ENCODE data around the gene TBC1D22B. TPM values are rescaled to one million over a fixed set of nuclear protein-coding genes. Genes with fewer than 3 reads are reported as not detected.

The TBC1D22B gene
- total and polyA plus RNA-seq, 2 of the 13 experiments (the other 11 are each of a cell fraction or from before 2014, with no cell fraction given), result 9.7 to 12.9 TPM

DNA sequence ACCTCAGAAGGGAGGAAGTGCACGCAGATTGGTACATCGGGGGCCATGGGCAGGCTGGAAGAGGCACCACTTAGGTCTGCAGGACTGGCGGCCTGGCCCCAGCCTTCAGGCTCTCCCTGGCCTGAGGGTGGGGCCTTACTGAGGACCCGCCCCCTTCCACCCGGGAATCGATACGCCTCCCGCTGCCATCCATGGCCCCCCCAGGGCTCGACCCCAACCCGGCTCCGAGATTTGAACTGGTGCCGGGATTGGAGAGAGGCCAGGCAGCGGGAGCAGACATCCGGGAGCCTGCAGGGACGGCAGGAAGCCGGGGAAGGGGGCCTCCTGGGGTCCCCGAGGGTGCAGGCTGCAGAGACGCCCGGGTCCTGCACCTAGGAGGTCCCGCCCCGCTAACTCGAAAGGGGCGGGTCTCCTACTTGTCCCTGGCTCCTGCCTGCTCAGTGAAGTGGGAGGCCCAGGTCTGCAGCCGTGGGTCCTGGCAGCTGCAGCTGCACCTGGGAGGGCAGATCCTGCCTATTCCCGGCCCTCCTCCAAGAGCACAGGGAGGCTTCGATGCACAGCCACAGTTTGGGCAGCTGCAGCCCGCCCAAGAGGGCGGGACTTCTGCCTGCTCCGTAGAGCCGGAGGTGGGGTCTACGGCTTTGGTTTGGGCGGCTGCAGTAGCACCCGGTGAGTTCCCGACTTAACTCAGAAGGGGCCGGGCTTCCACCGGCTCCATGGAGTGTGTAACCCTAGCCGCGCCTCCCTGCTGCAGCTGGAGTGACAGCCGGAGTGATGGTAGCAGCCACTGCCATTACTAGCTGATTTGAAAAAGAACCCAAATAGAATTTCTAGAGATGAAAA, 35.2 kb upstream of the TBC1D22B start (continued):
- TF ChIP-seq, protein P1, sequence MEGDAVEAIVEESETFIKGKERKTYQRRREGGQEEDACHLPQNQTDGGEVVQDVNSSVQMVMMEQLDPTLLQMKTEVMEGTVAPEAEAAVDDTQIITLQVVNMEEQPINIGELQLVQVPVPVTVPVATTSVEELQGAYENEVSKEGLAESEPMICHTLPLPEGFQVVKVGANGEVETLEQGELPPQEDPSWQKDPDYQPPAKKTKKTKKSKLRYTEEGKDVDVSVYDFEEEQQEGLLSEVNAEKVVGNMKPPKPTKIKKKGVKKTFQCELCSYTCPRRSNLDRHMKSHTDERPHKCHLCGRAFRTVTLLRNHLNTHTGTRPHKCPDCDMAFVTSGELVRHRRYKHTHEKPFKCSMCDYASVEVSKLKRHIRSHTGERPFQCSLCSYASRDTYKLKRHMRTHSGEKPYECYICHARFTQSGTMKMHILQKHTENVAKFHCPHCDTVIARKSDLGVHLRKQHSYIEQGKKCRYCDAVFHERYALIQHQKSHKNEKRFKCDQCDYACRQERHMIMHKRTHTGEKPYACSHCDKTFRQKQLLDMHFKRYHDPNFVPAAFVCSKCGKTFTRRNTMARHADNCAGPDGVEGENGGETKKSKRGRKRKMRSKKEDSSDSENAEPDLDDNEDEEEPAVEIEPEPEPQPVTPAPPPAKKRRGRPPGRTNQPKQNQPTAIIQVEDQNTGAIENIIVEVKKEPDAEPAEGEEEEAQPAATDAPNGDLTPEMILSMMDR (CRISPR knock-in tag; IDR thresholded peaks at IDR 0.05), result peak; percentile 22
- TF ChIP-seq PAF1 (CRISPR knock-in tag; IDR thresholded peaks at IDR 0.05) (no peak), HDAC1 (CRISPR knock-in tag; IDR thresholded peaks at IDR 0.05) (peak; percentile 82), YEATS4 (CRISPR knock-in tag; IDR thresholded peaks at IDR 0.05; ENCODE audit: borderline replicate concordance) (peak; percentile 74), ZNF331 (CRISPR knock-in tag; IDR thresholded peaks at IDR 0.05) (peak; percentile 18; the same call in 1 of the 2 replicates), ZFX (CRISPR knock-in tag; IDR thresholded peaks at IDR 0.05; ENCODE audit: low read depth) (peak; percentile 72), TEAD3 (CRISPR knock-in tag; optimal IDR thresholded peaks at IDR 0.05; ENCODE audit: borderline replicate concordance) (peak; percentile 9), ZNF33A (CRISPR knock-in tag; IDR thresholded peaks at IDR 0.05; ENCODE audit: borderline replicate concordance) (peak; percentile 60; the same call in 1 of the 2 replicates), GTF2F1 (IDR thresholded peaks at IDR 0.05; ENCODE audit: low read length) (no peak), KLF13 (CRISPR knock-in tag; IDR thresholded peaks at IDR 0.05) (0 out of 2 replicates have a peak, but pooled peaks have one; percentile 57), ZNF891 (CRISPR knock-in tag; IDR thresholded peaks at IDR 0.05) (no peak), CCAR2 (optimal IDR thresholded peaks at IDR 0.05; ENCODE audit: low read depth, low read length) (no peak), XRCC5 (optimal IDR thresholded peaks at IDR 0.05; ENCODE audit: low read length) (peak; percentile 72), ZNF720 (CRISPR knock-in tag; IDR thresholded peaks at IDR 0.05) (no peak), RXRB (CRISPR knock-in tag; IDR thresholded peaks at IDR 0.05; ENCODE audit: borderline replicate concordance) (peak; percentile 10; the same call in 1 of the 2 replicates), MED8 (CRISPR knock-in tag; IDR thresholded peaks at IDR 0.05; ENCODE audit: insufficient replicate concordance) (peak; percentile 25), JUNB (CRISPR knock-in tag; IDR thresholded peaks at IDR 0.05; ENCODE audit: borderline replicate concordance) (no peak), ISL2 (CRISPR knock-in tag; IDR thresholded peaks at IDR 0.05) (peak; percentile 37; the same call in 1 of the 2 replicates), ZNF83 (CRISPR knock-in tag; IDR thresholded peaks at IDR 0.05; ENCODE audit: borderline replicate concordance) (peak; percentile 92)
- TF ChIP-seq, protein P2, sequence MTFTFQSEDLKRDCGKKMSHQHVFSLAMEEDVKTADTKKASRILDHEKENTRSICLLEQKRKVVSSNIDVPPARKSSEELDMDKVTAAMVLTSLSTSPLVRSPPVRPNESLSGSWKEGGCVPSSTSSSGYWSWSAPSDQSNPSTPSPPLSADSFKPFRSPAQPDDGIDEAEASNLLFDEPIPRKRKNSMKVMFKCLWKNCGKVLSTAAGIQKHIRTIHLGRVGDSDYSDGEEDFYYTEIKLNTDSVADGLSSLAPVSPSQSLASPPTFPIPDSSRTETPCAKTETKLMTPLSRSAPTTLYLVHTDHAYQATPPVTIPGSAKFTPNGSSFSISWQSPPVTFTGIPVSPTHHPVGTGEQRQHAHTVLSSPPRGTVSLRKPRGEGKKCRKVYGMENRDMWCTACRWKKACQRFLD (CRISPR knock-in tag; IDR thresholded peaks at IDR 0.05; ENCODE audit: borderline replicate concordance), result 0 out of 2 replicates have a peak, but pooled peaks have one; percentile 72
- TF ChIP-seq, protein P3, sequence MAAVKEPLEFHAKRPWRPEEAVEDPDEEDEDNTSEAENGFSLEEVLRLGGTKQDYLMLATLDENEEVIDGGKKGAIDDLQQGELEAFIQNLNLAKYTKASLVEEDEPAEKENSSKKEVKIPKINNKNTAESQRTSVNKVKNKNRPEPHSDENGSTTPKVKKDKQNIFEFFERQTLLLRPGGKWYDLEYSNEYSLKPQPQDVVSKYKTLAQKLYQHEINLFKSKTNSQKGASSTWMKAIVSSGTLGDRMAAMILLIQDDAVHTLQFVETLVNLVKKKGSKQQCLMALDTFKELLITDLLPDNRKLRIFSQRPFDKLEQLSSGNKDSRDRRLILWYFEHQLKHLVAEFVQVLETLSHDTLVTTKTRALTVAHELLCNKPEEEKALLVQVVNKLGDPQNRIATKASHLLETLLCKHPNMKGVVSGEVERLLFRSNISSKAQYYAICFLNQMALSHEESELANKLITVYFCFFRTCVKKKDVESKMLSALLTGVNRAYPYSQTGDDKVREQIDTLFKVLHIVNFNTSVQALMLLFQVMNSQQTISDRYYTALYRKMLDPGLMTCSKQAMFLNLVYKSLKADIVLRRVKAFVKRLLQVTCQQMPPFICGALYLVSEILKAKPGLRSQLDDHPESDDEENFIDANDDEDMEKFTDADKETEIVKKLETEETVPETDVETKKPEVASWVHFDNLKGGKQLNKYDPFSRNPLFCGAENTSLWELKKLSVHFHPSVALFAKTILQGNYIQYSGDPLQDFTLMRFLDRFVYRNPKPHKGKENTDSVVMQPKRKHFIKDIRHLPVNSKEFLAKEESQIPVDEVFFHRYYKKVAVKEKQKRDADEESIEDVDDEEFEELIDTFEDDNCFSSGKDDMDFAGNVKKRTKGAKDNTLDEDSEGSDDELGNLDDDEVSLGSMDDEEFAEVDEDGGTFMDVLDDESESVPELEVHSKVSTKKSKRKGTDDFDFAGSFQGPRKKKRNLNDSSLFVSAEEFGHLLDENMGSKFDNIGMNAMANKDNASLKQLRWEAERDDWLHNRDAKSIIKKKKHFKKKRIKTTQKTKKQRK (IDR thresholded peaks at IDR 0.05; ENCODE audit: low read length), result no peak
- TF ChIP-seq, protein P4, sequence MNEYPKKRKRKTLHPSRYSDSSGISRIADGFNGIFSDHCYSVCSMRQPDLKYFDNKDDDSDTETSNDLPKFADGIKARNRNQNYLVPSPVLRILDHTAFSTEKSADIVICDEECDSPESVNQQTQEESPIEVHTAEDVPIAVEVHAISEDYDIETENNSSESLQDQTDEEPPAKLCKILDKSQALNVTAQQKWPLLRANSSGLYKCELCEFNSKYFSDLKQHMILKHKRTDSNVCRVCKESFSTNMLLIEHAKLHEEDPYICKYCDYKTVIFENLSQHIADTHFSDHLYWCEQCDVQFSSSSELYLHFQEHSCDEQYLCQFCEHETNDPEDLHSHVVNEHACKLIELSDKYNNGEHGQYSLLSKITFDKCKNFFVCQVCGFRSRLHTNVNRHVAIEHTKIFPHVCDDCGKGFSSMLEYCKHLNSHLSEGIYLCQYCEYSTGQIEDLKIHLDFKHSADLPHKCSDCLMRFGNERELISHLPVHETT (CRISPR knock-in tag; conservative IDR thresholded peaks at IDR 0.05), result 0 out of 2 replicates have a peak, but pooled peaks have one; percentile 61

Data from HepG2 (cell line).